ENCODE results near the gene RPAP3. TPM values are rescaled to one million over a fixed set of nuclear protein-coding genes. Genes with fewer than 3 reads are reported as not detected.

The RPAP3 gene
- total and polyA plus RNA-seq, 9 of the 15 experiments (the other 6 are each of a cell fraction or from before 2014, with no cell fraction given) = 40.0 to 92.1 (median 54.1) TPM

- TF ChIP-seq MGA (IDR thresholded peaks at IDR 0.05) = no peak
- no peak for TF ChIP-seq MCM2 (IDR thresholded peaks at IDR 0.05; ENCODE audit: low read depth)
- no peak for TF ChIP-seq KDM2B (CRISPR knock-in tag; IDR thresholded peaks at IDR 0.05)
- TF ChIP-seq, protein P1, sequence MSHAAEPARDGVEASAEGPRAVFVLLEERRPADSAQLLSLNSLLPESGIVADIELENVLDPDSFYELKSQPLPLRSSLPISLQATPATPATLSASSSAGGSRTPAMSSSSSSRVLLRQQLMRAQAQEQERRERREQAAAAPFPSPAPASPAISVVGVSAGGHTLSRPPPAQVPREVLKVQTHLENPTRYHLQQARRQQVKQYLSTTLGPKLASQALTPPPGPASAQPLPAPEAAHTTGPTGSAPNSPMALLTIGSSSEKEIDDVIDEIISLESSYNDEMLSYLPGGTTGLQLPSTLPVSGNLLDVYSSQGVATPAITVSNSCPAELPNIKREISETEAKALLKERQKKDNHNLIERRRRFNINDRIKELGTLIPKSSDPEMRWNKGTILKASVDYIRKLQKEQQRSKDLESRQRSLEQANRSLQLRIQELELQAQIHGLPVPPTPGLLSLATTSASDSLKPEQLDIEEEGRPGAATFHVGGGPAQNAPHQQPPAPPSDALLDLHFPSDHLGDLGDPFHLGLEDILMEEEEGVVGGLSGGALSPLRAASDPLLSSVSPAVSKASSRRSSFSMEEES (CRISPR knock-in tag; IDR thresholded peaks at IDR 0.05) = no peak
- TF ChIP-seq RAD21 (CRISPR knock-in tag; conservative IDR thresholded peaks at IDR 0.05 in 1 of 2, IDR thresholded peaks at IDR 0.05 in 1 of 2) = peak in 1 of 2 experiments; percentile 14; a peak in 1 of 4 replicates
- TF ChIP-seq MAX (CRISPR knock-in tag; IDR thresholded peaks at IDR 0.05) = peak; percentile 49; the same call in 1 of the 2 replicates
Measured at GRCh38 chr12:47705566-47706425, at the start of gene RPAP3 (continued).

Measured in K562 (cell line).